Measurements from ENCODE around the gene ASIC2.

The ASIC2 gene
- total RNA-seq: 0 reads per million in 2 experiments

GRCh38 chr17:33292981-33293867 lies at the start of gene ASIC2:
Gene ASIC2, minus strand, starts transcription at chr17:33293295.
- DNase-seq (ENCODE audit: low read depth): no peak

- no peak for DNase-seq (ENCODE audit: low read depth)
These were observed 48.9 kb upstream of the ASIC2 start for GRCh38 chr17:33342025-33342424.

- DNase-seq (ENCODE audit: low read depth): no peak
These were observed 45.1 kb upstream of the ASIC2 start for GRCh38 chr17:33338242-33338641.

- DNase-seq (ENCODE audit: low read depth): no peak
These were observed 42.5 kb upstream of the ASIC2 start for GRCh38 chr17:33335491-33336173.

- no peak for DNase-seq (ENCODE audit: low read depth)
These were observed 41.6 kb upstream of the ASIC2 start for GRCh38 chr17:33334703-33335102.

GRCh38 chr17:33330877-33331276 lies 37.8 kb upstream of the ASIC2 start:
- no peak for DNase-seq (ENCODE audit: low read depth)

GRCh38 chr17:33328129-33328528 lies 35.0 kb upstream of the ASIC2 start:
- DNase-seq (ENCODE audit: low read depth): no peak

GRCh38 chr17:33324736-33325135 lies 31.6 kb upstream of the ASIC2 start:
- DNase-seq (ENCODE audit: low read depth): no peak

- DNase-seq (ENCODE audit: low read depth): no peak
These were observed 29.0 kb upstream of the ASIC2 start for GRCh38 chr17:33322063-33322462.

- DNase-seq (ENCODE audit: low read depth): no peak
These were observed 25.1 kb upstream of the ASIC2 start for GRCh38 chr17:33318241-33318640.

- DNase-seq (ENCODE audit: low read depth): no peak
These were observed 23.7 kb upstream of the ASIC2 start for GRCh38 chr17:33316746-33317145.

GRCh38 chr17:33310296-33310695 lies 17.2 kb upstream of the ASIC2 start:
- no peak for DNase-seq (ENCODE audit: low read depth)

GRCh38 chr17:33303254-33303653 lies 10.2 kb upstream of the ASIC2 start:
- no peak for DNase-seq (ENCODE audit: low read depth)

- no peak for DNase-seq (ENCODE audit: low read depth)
These were observed 9.3 kb upstream of the ASIC2 start for GRCh38 chr17:33302394-33302793.

- DNase-seq (ENCODE audit: low read depth): no peak
These were observed 7.1 kb upstream of the ASIC2 start for GRCh38 chr17:33300241-33300640.

- DNase-seq (ENCODE audit: low read depth): no peak
These were observed 6.0 kb upstream of the ASIC2 start for GRCh38 chr17:33299115-33299514.

- no peak for DNase-seq (ENCODE audit: low read depth)
These were observed 4.5 kb upstream of the ASIC2 start for GRCh38 chr17:33297643-33298042.

GRCh38 chr17:33294994-33295393 lies 1.9 kb upstream of the ASIC2 start:
- DNase-seq (ENCODE audit: low read depth): no peak

GRCh38 chr17:33292201-33292980 lies 704 bp downstream of the ASIC2 start:
- DNase-seq (ENCODE audit: low read depth): no peak

- no peak for DNase-seq (ENCODE audit: low read depth)
These were observed 1.6 kb downstream of the ASIC2 start for GRCh38 chr17:33291248-33292200.

GRCh38 chr17:33290253-33290652 lies 2.8 kb downstream of the ASIC2 start:
- DNase-seq (ENCODE audit: low read depth): no peak
